HepG2 (cell line): ENCODE data around the gene DNAJB2. TPM values are rescaled to one million over a fixed set of nuclear protein-coding genes. Genes with fewer than 3 reads are reported as not detected.
"Not testable (repeated sequence)": the region's sequence is repeated elsewhere in the genome, so short reads cannot be mapped to it uniquely, and the experiment has no call there.

ENCODE experiments used
- ATAC-seq: fragments of 200-7000 bp; cut with Tn5 transposase; 3 replicates; pipeline ENCODE4 v1.9.1; 2020; ENCODE audit warnings: mild to moderate bottlenecking, moderate library complexity
- BruUV-seq: library from RNA; stranded (reverse); fragments of 400-500 nt; replicated peaks from 2 replicates; lab custom pipeline; 2021; lab: Mats Ljungman, UMichigan
- CTCF ChIA-PET: fragments of 300-600 bp; formaldehyde crosslinking; extraction: SDS; loops from one replicate; lab custom pipeline; 2021; ENCODE audit warnings: low total read pairs, inconsistent platforms, low intra/inter-chr PET ratio; lab: Yijun Ruan, JAX
- POLR2A ChIA-PET: fragments of 350-600 bp; sonication (Branson Sonifier 250); formaldehyde crosslinking; loops from one replicate; lab custom pipeline; 2020; ENCODE audit warnings: antibody characterized with exemption, inconsistent platforms; lab: Yijun Ruan, JAX
- DNase-seq: peaks from one replicate; pipeline ENCODE4 v3.0.0-alpha.2; 2015; ENCODE audit warnings: low spot score
- FAIRE-seq: peaks from 3 replicates; lab custom pipeline; 2011; peaks lifted over from hg19 to GRCh38; lab: Jason Lieb, UNC
- H2AFZ ChIP-seq: one replicate; pipeline ENCODE4 v1.6.1; 2011; ENCODE audit warnings: low read length, inconsistent platforms
- H3K27ac ChIP-seq: fragments of 300-600 bp; 3 replicates; pipeline ENCODE4 v1.8.0; 2011; ENCODE audit warnings: mixed run types, mild to moderate bottlenecking, mixed read lengths, low read length, inconsistent platforms; ENCODE audit not compliant: insufficient read depth; ENCODE audit errors: extremely low read length
- H3K27me3 ChIP-seq, 2 experiments: fragments of 200-600 bp in 1 of 2; 2 replicates in 1 of 2; 3 replicates in 1 of 2; pipeline versions ENCODE4 v1.6.0 to v1.8.0; 2011; ENCODE audit warnings: low read length in 2 of 2, mild to moderate bottlenecking in 2 of 2, moderate library complexity in 2 of 2, inconsistent platforms in 1 of 2; ENCODE audit not compliant: insufficient read depth in 2 of 2, control insufficient read depth in 1 of 2
- H3K36me3 ChIP-seq, 2 experiments: fragments of 200-600 bp in 1 of 2; replicated peaks in 1 of 2; 2 replicates in 1 of 2; 3 replicates in 1 of 2; pipeline versions ENCODE4 v1.5.1 to v1.8.0; 2011; ENCODE audit warnings: low read length in 2 of 2, inconsistent platforms in 1 of 2; ENCODE audit not compliant: insufficient read depth in 2 of 2, control insufficient read depth in 1 of 2
- H3K4me1 ChIP-seq: 2 replicates; pipeline ENCODE4 v1.5.1; 2012; ENCODE audit warnings: low read length, inconsistent platforms; ENCODE audit not compliant: insufficient read depth
- H3K4me2 ChIP-seq: 2 replicates; pipeline ENCODE4 v1.6.0; 2011; ENCODE audit warnings: low read depth, low read length, inconsistent platforms
- H3K4me3 ChIP-seq, 3 experiments: fragments of 200-600 bp in 1 of 3; sonication (generic), shearing (Covaris generic) in 1 of 3; replicated peaks in 1 of 3; 2 replicates each; pipeline ENCODE4 v1.5.1; 2011 to 2016; ENCODE audit warnings: low read length in 3 of 3, inconsistent platforms in 2 of 3, low read depth in 2 of 3, mild to moderate bottlenecking in 2 of 3, control low read depth in 1 of 3, mixed read lengths in 1 of 3; ENCODE audit not compliant: insufficient read depth in 1 of 3
- H3K79me2 ChIP-seq: one replicate; pipeline ENCODE4 v1.6.1; 2011; ENCODE audit warnings: low read length, inconsistent platforms; ENCODE audit not compliant: insufficient read depth
- H3K9ac ChIP-seq: 2 replicates; pipeline ENCODE4 v1.6.0; 2011; ENCODE audit warnings: mild to moderate bottlenecking, low read depth, low read length, inconsistent platforms; ENCODE audit not compliant: insufficient read depth
- H3K9me3 ChIP-seq: 2 replicates; pipeline ENCODE4 v1.5.1; 2012; ENCODE audit warnings: mild to moderate bottlenecking, low read length
- H4K20me1 ChIP-seq: 2 replicates; pipeline ENCODE4 v1.6.0; 2011; ENCODE audit warnings: inconsistent platforms, mild to moderate bottlenecking, low read length, moderate library complexity; ENCODE audit not compliant: insufficient read depth
- CREB1 ChIP-seq, 2 experiments: fragments of 450-650 bp in 1 of 2; IDR thresholded peaks; 2 replicates each; pipeline ENCODE4 v1.6.1; 2016 to 2017; ENCODE audit warnings: control low read depth in 1 of 2, mild to moderate bottlenecking in 1 of 2, missing compliant biosample characterization in 1 of 2, missing genetic modification characterization in 1 of 2
- ZNF34 ChIP-seq: sonication (generic); formaldehyde crosslinking; IDR thresholded peaks from 2 replicates; pipeline ENCODE4 v1.4.0; 2020; ENCODE audit warnings: mild to moderate bottlenecking, missing genetic modification reagents, borderline replicate concordance
- WGBS: methylation state at CpG from one replicate; pipeline ENCODE4 v1.1.6; 2017; ENCODE audit warnings: low lambda C conversion rate; 5-methylcytosine and 5-hydroxymethylcytosine counted together
- in situ Hi-C: cut with HindIII; loops from 2 replicates; pipeline ENCODE4 v1.10.0; 2017; ENCODE audit warnings: low pct_unique_long_range_greater_than_20kb; ENCODE audit not compliant: extremely low pct_ligation_motif_present
- intact Hi-C: fragments of 100-400 bp; cut with micrococcal nuclease; formaldehyde crosslinking; loops from one replicate; pipeline ENCODE4 v1.10.0; 2022; ENCODE audit not compliant: unreplicated experiment
- polyA plus RNA-seq, 8 experiments: library from polyadenylated mRNA; depleted of rRNA in 3 of 8; stranded (reverse) in 7 of 8; unstranded in 1 of 8; fragments of >200 nt; fragmentation: Illumina TruSeq in 4 of 8; extraction: Trizol in 4 of 8; gene quantifications; 2 replicates each; pipeline versions ENCODE4 v1.2.1 to v1.2.3, GENCODE V29; 2011 to 2016; ENCODE audit warnings: low read depth in 4 of 8, missing spikeins in 1 of 8, mixed read lengths in 1 of 8; ENCODE audit not compliant: insufficient read depth in 1 of 8
- total RNA-seq, 5 experiments: library from RNA; depleted of rRNA; stranded (reverse); fragments of >200 nt; fragmentation: Illumina TruSeq; extraction: Trizol; gene quantifications; 2 replicates each; pipeline ENCODE4 v1.2.3, GENCODE V29; 2016; ENCODE audit warnings: low read depth in 1 of 5
- TF ChIP-seq, protein P1 (sequence below): sonication (generic); formaldehyde crosslinking; IDR thresholded peaks from 2 replicates; pipeline ENCODE4 v1.4.0; 2020; ENCODE audit warnings: mild to moderate bottlenecking, missing genetic modification reagents
- TF ChIP-seq, protein P2 (sequence below), 2 experiments: sonication (generic) in 1 of 2; formaldehyde crosslinking in 1 of 2; IDR thresholded peaks; 2 replicates each; pipeline versions ENCODE4 v1.5.1 to v1.6.1; 2011 to 2020; ENCODE audit warnings: borderline replicate concordance in 1 of 2, low read depth in 1 of 2, low read length in 1 of 2, mild to moderate bottlenecking in 1 of 2, missing genetic modification reagents in 1 of 2, moderate library complexity in 1 of 2

DNAJB2 gene
- total and polyA plus RNA-seq, 2 of the 13 experiments (the other 11 are each of a cell fraction or from before 2014, with no cell fraction given) = 21.3 to 31.1 TPM

DNA sequence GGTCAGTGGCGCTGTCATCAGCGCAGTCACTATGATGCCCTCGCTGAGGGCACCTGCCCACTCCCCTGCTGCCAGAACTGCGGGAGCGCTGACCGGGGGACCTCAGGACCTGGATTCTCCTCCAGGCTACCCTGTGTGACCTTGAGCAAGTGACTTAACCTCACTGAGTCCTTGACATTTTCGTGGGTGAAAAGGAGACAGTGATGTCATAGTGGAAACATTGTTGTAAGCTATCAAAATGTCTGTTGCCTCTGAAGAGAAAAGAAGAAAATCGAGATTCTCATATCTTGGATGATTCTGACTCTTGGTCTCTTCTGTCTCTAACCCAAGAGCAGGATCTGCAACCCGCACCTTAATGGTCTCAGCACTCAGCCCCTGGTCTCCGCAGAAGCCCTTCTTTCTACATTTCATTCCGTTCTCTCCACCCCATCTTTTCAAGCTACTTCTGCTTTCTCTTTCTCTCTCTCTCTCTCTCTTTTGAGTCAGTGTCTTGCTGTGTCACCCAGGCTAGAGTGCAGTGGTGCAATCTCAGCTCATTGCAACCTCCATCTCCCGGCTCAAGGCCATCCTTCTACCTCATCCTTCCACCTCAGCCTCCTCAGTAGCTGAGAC lies 24.5 kb upstream of the DNAJB2 start (continued):
- TF ChIP-seq, protein P1, sequence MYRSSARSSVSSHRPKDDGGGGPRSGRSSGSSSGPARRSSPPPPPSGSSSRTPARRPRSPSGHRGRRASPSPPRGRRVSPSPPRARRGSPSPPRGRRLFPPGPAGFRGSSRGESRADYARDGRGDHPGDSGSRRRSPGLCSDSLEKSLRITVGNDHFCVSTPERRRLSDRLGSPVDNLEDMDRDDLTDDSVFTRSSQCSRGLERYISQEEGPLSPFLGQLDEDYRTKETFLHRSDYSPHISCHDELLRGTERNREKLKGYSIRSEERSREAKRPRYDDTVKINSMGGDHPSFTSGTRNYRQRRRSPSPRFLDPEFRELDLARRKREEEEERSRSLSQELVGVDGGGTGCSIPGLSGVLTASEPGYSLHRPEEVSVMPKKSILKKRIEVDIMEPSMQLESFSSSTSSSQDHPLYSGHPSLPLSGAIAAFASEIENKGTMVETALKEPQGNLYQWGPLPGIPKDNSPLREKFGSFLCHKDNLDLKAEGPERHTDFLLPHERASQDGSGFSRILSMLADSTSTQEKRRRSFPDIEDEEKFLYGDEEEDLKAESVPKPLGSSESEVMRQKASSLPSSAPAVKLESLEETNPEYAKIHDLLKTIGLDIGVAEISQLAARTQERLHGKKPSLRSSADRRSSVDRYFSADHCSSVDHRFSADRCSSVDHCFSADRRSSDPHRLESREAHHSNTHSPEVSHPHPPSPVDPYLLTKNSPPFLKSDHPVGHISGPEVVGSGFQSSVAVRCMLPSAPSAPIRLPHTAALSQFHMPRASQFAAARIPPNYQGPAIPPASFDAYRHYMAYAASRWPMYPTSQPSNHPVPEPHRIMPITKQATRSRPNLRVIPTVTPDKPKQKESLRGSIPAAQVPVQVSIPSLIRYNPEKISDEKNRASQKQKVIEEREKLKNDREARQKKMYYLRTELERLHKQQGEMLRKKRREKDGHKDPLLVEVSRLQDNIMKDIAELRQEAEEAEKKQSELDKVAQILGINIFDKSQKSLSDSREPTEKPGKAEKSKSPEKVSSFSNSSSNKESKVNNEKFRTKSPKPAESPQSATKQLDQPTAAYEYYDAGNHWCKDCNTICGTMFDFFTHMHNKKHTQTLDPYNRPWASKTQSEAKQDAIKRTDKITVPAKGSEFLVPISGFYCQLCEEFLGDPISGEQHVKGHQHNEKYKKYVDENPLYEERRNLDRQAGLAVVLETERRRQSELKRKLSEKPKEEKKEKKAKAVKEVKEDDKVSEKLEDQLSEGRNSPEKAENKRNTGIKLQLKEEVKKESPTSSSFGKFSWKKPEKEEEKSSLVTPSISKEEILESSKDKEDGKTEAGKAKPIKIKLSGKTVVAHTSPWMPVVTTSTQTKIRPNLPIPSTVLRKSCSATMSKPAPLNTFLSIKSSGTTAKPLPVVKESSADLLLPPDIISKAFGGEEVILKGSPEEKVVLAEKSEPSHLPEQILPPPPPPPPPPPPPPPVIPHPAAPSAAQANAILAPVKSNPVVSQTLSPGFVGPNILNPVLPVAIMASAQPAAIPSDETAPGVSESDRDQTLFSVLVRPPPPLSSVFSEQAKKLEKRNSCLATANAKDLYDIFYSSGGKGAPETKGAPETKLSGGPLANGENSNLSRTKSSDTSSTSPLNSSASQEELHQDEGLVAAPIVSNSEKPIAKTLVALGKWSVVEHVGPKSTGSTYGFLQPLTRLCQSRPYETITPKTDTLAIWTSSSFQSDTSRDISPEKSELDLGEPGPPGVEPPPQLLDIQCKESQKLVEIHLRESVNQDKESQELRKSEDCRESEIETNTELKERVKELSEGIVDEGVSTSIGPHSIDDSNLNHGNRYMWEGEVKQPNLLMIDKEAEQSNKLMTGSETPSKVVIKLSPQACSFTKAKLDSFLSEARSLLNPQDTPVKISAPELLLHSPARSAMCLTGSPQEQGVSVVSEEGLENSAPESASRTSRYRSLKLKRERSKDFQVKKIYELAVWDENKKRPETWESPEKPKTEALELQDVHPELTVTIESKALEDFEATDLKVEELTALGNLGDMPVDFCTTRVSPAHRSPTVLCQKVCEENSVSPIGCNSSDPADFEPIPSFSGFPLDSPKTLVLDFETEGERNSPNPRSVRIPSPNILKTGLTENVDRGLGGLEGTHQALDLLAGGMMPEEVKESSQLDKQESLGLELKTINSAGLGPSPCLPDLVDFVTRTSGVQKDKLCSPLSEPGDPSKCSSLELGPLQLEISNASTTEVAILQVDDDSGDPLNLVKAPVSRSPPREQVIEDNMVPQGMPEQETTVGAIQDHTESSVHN (CRISPR knock-in tag) = no peak
- TF ChIP-seq CREB1 (IDR thresholded peaks at IDR 0.05) (peak; percentile 65), CREB1 (CRISPR knock-in tag; IDR thresholded peaks at IDR 0.05) (no peak), ZNF34 (CRISPR knock-in tag) (no peak)
- TF ChIP-seq, protein P2, sequence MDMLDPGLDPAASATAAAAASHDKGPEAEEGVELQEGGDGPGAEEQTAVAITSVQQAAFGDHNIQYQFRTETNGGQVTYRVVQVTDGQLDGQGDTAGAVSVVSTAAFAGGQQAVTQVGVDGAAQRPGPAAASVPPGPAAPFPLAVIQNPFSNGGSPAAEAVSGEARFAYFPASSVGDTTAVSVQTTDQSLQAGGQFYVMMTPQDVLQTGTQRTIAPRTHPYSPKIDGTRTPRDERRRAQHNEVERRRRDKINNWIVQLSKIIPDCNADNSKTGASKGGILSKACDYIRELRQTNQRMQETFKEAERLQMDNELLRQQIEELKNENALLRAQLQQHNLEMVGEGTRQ (IDR thresholded peaks at IDR 0.05; ENCODE audit: low read depth, low read length) = no peak
- TF ChIP-seq, protein P2 (CRISPR knock-in tag; IDR thresholded peaks at IDR 0.05; ENCODE audit: borderline replicate concordance) = 0 out of 2 replicates have a peak, but pooled peaks have one; percentile 20

DNA sequence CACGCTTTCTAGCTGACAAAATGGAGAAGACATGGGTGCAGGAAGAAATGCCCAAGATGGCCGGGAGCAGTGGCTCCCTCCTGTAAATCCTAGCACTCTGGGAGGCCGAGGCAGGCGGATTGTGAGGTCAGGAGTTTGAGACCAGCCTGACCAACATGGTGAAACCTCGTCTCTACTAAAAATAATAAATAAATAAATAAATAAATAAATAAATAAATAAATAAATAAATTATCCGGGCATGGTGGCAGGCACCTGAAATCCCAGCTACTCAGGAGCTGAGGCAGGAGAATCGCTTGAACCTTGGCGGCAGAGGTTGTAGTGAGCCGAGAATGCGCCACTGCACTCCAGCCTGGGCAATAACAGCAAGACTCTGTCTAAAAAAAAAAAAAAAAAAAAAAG lies 20.2 kb upstream of the DNAJB2 start:
- H3K79me2 ChIP-seq, H3K4me3 ChIP-seq, CTCF ChIA-PET, FAIRE-seq, ATAC-seq, intact Hi-C loops, H3K36me3 ChIP-seq, H4K20me1 ChIP-seq, H3K9ac ChIP-seq, H2AFZ ChIP-seq, in situ Hi-C loops, H3K27ac ChIP-seq, H3K4me2 ChIP-seq, DNase-seq, H3K9me3 ChIP-seq, BruUV-seq: not testable (repeated sequence)
- WGBS = 39% methylated on average over 10 of the region's 10 CpGs
- peaks cover 19% of the 10 kb centered on the region for H3K4me1 ChIP-seq
- POLR2A ChIA-PET = interaction anchor here (0.7 to 1.7 kb wide), 3 partner anchors 10 to 208 kb away, joined by 3 to 16 read pairs (median 4); no protein-coding TSS in a partner anchor
- peaks cover 2 to 43% of the 10 kb centered on the region in 2 experiments; a peak in 4 of 5 replicates for H3K27me3 ChIP-seq
